ENCODE results near the gene MLLT3.

Gene MLLT3

DNA sequence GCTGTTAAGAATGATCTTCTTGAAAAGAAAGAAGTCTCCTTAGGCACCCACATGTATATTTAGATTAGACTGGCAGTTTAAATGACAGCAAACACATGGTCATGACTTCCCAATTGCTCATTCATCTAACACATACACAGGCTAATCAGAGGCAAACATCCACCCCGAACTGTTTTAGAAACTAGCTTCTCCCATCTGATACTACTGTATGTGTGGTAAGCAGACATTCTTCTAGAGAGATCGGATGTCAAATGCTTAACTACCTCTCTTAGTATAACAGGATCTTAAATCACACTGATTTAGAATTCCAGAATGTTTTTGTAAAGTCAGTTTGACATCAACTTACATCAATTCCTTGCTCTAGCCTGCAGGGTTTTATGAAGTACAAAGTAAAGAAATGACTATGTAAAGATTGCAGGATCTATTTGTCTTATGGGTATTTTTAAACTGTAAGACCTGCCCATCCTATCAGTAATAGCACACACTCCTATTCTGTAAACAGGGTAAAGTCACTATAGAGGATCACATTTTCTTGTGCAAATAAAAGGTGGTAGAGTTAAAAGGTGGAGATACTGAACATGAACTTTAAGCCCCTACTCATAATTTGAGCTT lies 239.7 kb downstream of the MLLT3 start:
- in situ Hi-C loops (cut with HindIII; ENCODE audit: low sequenced_read_pairs): no loop called here
- DNase-seq (ENCODE audit: low read depth): no peak
- TF ChIP-seq, protein P1, sequence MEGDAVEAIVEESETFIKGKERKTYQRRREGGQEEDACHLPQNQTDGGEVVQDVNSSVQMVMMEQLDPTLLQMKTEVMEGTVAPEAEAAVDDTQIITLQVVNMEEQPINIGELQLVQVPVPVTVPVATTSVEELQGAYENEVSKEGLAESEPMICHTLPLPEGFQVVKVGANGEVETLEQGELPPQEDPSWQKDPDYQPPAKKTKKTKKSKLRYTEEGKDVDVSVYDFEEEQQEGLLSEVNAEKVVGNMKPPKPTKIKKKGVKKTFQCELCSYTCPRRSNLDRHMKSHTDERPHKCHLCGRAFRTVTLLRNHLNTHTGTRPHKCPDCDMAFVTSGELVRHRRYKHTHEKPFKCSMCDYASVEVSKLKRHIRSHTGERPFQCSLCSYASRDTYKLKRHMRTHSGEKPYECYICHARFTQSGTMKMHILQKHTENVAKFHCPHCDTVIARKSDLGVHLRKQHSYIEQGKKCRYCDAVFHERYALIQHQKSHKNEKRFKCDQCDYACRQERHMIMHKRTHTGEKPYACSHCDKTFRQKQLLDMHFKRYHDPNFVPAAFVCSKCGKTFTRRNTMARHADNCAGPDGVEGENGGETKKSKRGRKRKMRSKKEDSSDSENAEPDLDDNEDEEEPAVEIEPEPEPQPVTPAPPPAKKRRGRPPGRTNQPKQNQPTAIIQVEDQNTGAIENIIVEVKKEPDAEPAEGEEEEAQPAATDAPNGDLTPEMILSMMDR (IDR thresholded peaks at IDR 0.05; ENCODE audit: low read depth, low read length, missing control alignments): no peak

GRCh38 chr9:20380546-20380945 lies 241.8 kb downstream of the MLLT3 start:
- TF ChIP-seq, protein P1 (IDR thresholded peaks at IDR 0.05; ENCODE audit: low read depth, low read length, missing control alignments): no peak
- no peak overlapping the region for H3K4me3 ChIP-seq (ENCODE audit: low read depth, low read length)
- in situ Hi-C loops (cut with HindIII; ENCODE audit: low sequenced_read_pairs): no loop called here
- no peak for DNase-seq (ENCODE audit: low read depth)

More for the DNA sequence above, 239.7 kb downstream of the MLLT3 start:
- H3K4me3 ChIP-seq (ENCODE audit: low read depth, low read length): no peak overlapping the region

GRCh38 chr9:20379804-20380225 lies 242.5 kb downstream of the MLLT3 start:
- no peak for DNase-seq (ENCODE audit: low read depth)
- TF ChIP-seq, protein P1 (IDR thresholded peaks at IDR 0.05; ENCODE audit: low read depth, low read length, missing control alignments): no peak
- no peak overlapping the region for H3K4me3 ChIP-seq (ENCODE audit: low read depth, low read length)
- in situ Hi-C loops (cut with HindIII; ENCODE audit: low sequenced_read_pairs): no loop called here

DNA sequence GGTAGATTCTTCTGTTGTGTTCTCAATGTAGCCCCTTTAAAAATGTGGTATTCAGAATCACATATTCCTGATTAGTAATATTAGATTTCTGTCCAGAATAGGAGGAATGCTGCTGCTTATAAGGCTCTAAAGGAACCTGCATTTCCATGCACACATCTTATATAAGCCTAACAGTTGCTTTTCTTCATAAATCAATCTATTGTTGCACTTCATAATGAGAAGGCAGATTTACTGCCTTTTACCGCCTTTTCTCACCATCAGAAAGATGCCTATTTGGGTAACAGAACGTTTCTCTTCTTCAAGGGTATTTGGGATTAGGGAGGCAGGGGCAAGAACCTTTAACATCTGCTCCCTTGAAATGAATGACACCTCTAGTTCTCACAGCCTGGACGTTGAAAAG lies 243.4 kb downstream of the MLLT3 start:
- in situ Hi-C loops (cut with HindIII; ENCODE audit: low sequenced_read_pairs): no loop called here
- no peak for DNase-seq (ENCODE audit: low read depth)
- TF ChIP-seq, protein P1 (IDR thresholded peaks at IDR 0.05; ENCODE audit: low read depth, low read length, missing control alignments): no peak
- no peak overlapping the region for H3K4me3 ChIP-seq (ENCODE audit: low read depth, low read length)

- H3K4me3 ChIP-seq (ENCODE audit: low read depth, low read length): no peak overlapping the region
- DNase-seq (ENCODE audit: low read depth): no peak
- in situ Hi-C loops (cut with HindIII; ENCODE audit: low sequenced_read_pairs): no loop called here
- TF ChIP-seq, protein P1 (IDR thresholded peaks at IDR 0.05; ENCODE audit: low read depth, low read length, missing control alignments): no peak
Measured at GRCh38 chr9:20377790-20378189, 244.5 kb downstream of the MLLT3 start.

DNA sequence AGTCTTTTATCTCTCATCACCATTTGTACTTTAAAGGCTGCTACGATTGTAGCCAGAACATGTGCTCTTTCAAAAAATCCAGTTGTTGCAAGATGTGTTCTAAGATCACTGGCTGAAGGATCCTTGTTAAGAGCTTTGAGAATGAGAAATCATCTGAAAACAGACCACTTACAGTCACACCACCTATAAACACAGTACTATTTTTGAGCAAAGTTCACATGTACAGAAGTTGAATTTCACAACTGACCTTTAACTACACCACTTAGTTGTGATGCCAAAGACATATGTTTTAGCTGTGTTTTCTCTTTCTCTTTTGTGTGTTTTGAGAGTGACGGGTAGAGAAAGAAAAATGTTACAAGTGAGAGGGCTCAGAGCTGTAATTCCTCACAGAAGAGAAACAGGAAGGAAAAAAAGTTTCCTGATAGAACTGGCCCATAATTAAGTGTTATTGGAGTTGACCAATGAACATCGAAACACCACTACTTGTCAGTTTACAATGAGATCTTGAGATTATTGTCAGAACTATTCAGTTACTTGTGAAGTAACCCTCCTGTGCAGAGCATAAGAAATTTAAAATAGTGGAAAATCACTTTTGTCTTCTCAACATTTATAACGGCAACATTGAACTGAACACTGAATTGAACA lies 245.4 kb downstream of the MLLT3 start:
- in situ Hi-C loops (cut with HindIII; ENCODE audit: low sequenced_read_pairs): no loop called here
- no peak for DNase-seq (ENCODE audit: low read depth)
- TF ChIP-seq, protein P1 (IDR thresholded peaks at IDR 0.05; ENCODE audit: low read depth, low read length, missing control alignments): no peak
- H3K4me3 ChIP-seq (ENCODE audit: low read depth, low read length): no peak overlapping the region
